Ovary (tissue), 9 donors: ENCODE measurements around the gene SORCS2. TPM values are rescaled to one million over a fixed set of nuclear protein-coding genes. Genes with fewer than 3 reads are reported as not detected.

ENCODE experiments used
- DNase-seq, 5 donors: peaks; one replicate each; pipeline ENCODE4 v3.0.0-alpha.2; 2019 to 2020
- H3K27ac ChIP-seq, 2 donors: fragments of 200-600 bp; one replicate each; pipeline versions ENCODE4 v1.5.1 to v1.8.0; 2019 to 2022
- H3K27me3 ChIP-seq: fragments of 200-600 bp; one replicate; pipeline ENCODE4 v1.8.0; 2022
- H3K36me3 ChIP-seq: fragments of 200-600 bp; sonication (generic); one replicate; pipeline ENCODE4 v1.5.1; 2019
- H3K4me1 ChIP-seq: one replicate; pipeline ENCODE4 v1.8.1; 2013; ENCODE audit warnings: mild to moderate bottlenecking, moderate library complexity; ENCODE audit not compliant: insufficient read depth
- H3K4me3 ChIP-seq: fragments of 200-600 bp; sonication (generic); one replicate; pipeline ENCODE4 v1.5.1; 2017
- H3K9me3 ChIP-seq, 2 donors: fragments of 200-600 bp in 1 of 2; sonication (generic) in 1 of 2; one replicate each; pipeline versions ENCODE4 v1.5.1 to v1.8.1; 2013 to 2019; ENCODE audit warnings: mild to moderate bottlenecking in 1 of 2, moderate library complexity in 1 of 2
- CTCF ChIP-seq, 3 donors: fragments of 450-650 bp in 2 of 3; fragments of 200-600 bp in 1 of 3; IDR thresholded peaks; one replicate each; pipeline versions ENCODE4 v1.5.1 to v1.8.0; 2016 to 2022; ENCODE audit warnings: antibody characterized with exemption in 3 of 3, mild to moderate bottlenecking in 1 of 3
- EP300 ChIP-seq: sonication (generic); formaldehyde crosslinking; IDR thresholded peaks from one replicate; pipeline ENCODE4 v1.6.1; 2017; ENCODE audit warnings: antibody characterized with exemption
- POLR2A ChIP-seq: fragments of 450-650 bp; IDR thresholded peaks from one replicate; pipeline ENCODE4 v1.6.1; 2017; ENCODE audit warnings: antibody characterized with exemption, mild to moderate bottlenecking, moderate library complexity
- WGBS, 3 donors: extraction: QIAGEN DNeasy Blood & Tissue Kit in 1 of 3; methylation state at CpG; one replicate each; pipeline versions ENCODE4 v1.1.5 to v1.1.7; 2013 to 2017; 5-methylcytosine and 5-hydroxymethylcytosine counted together
- intact Hi-C, 4 donors: fragments of 100-400 bp; cut with DNase I; formaldehyde crosslinking; loops; one replicate each; pipeline versions ENCODE4 v1.11.0 to v1.15.1; 2022 to 2023
- polyA plus RNA-seq, 2 donors: library from polyadenylated mRNA; stranded (reverse); fragments of 200-250 nt in 1 of 2; fragments of 350-450 nt in 1 of 2; fragmentation: Illumina TruSeq in 1 of 2; extraction: RNeasy Lipid Tissue Mini Kit (QIAGEN cat#74804) in 1 of 2; gene quantifications; one replicate each; pipeline ENCODE4 v1.2.3, GENCODE V29; 2013 to 2014
- total RNA-seq, 7 donors: library from RNA; depleted of rRNA in 2 of 7; stranded (reverse); fragments of >200 nt in 2 of 7; fragmentation: NEBNext Ultra II Directional in 3 of 7; extraction: Animal tissue kit (Norgen Biotek cat#: 25700) in 3 of 7; gene quantifications; one replicate each; pipeline versions ENCODE4 v1.1.0 to v1.2.4, GENCODE V29; 2016 to 2023
- donor health status: DM: no; HTN: no; CAD: no; lungs with moderate emphysema.
- donor health status: DM: no; HTN: no; CAD: no.
- donor health status: Bipolar disorder and iron deficiency.
- donor health status: DM: yes; HTN: yes; CAD: no.
- donor health status: DM: no; HTN: no; CAD: no.
- donor health status: DM: yes; HTN: yes; CAD: no.

The SORCS2 gene
- total and polyA plus RNA-seq, 9 donors: 0.60 to 23.9 (median 7.1) TPM

DNA sequence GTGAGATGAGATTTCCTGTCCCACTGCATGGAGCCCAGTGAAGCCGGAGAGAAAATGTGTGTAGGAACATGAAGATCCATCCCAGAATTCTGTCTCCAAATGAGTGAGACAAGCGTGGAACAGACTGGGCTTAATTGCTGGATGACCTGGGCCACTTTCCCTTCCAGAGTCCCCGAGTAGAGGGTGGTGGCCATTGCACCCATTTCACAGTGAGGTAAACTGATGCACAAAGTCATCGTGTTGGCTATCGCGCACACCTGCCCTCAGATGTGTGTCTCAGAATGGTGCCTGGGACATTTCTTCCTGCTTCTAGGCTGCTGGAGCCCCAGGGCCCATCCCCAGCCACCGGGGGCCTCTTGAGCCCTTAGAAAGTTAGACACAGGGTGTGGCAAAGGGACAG lies 285.4 kb downstream of the SORCS2 start:
- no peak for DNase-seq
- Histone ChIP-seq H3K4me1 (no peaks in the 10 kb centered on the region), H3K27me3 (no peaks in the 10 kb centered on the region), H3K36me3 (no peaks in the 10 kb centered on the region), H3K4me3 (no peak overlapping the region), H3K9me3 (no peaks in the 10 kb centered on the region), H3K27ac (no peak overlapping the region)
- intact Hi-C loops: no loop called here
- TF ChIP-seq CTCF (IDR thresholded peaks at IDR 0.05): no peak
- no peak for TF ChIP-seq EP300
- no peak for TF ChIP-seq POLR2A
- 91 to 96% (median 95%) methylated on average over 7 of the region's 7 CpGs for WGBS, 3 donors

- Histone ChIP-seq H3K9me3 (no peaks in the 10 kb centered on the region), H3K4me3 (no peak overlapping the region), H3K27me3 (no peaks in the 10 kb centered on the region), H3K27ac (no peak overlapping the region), H3K36me3 (no peaks in the 10 kb centered on the region), H3K4me1 (no peaks in the 10 kb centered on the region)
- WGBS, 3 donors: 73 to 90% (median 77%) methylated on average over 11 of the region's 11 CpGs
- intact Hi-C loops: no loop called here
- no peak for DNase-seq
- TF ChIP-seq POLR2A: no peak
- no peak for TF ChIP-seq CTCF (IDR thresholded peaks at IDR 0.05)
- TF ChIP-seq EP300: no peak
Observed at GRCh38 chr4:7478665-7479064, 286.3 kb downstream of the SORCS2 start.

- WGBS, 3 donors: 92 to 93% (median 93%) methylated on average over 16 of the region's 16 CpGs
- no peak for TF ChIP-seq EP300
- TF ChIP-seq POLR2A: no peak
- no peak for TF ChIP-seq CTCF (IDR thresholded peaks at IDR 0.05)
Observed at GRCh38 chr4:7480423-7480822, 288.1 kb downstream of the SORCS2 start.

GRCh38 chr4:7481227-7481626 lies 288.9 kb downstream of the SORCS2 start:
- H3K4me3 ChIP-seq: no peak overlapping the region
- H3K27me3 ChIP-seq: no peaks in the 10 kb centered on the region
- TF ChIP-seq EP300: no peak
- no peak for TF ChIP-seq CTCF (IDR thresholded peaks at IDR 0.05)
- no peak for TF ChIP-seq POLR2A
- no peak overlapping the region for H3K27ac ChIP-seq
- intact Hi-C loops: no loop called here
- no peaks in the 10 kb centered on the region for H3K9me3 ChIP-seq
- H3K36me3 ChIP-seq: no peaks in the 10 kb centered on the region
- no peaks in the 10 kb centered on the region for H3K4me1 ChIP-seq
- DNase-seq: no peak
- 86 to 93% (median 89%) methylated on average over 14 of the region's 14 CpGs for WGBS, 3 donors

More at GRCh38 chr4:7480423-7480822, 288.1 kb downstream of the SORCS2 start:
- no peak overlapping the region for H3K27ac ChIP-seq
- no peaks in the 10 kb centered on the region for H3K9me3 ChIP-seq
- H3K4me3 ChIP-seq: no peak overlapping the region
- DNase-seq: no peak
- intact Hi-C loops: no loop called here
- no peaks in the 10 kb centered on the region for H3K4me1 ChIP-seq
- no peaks in the 10 kb centered on the region for H3K27me3 ChIP-seq
- H3K36me3 ChIP-seq: no peaks in the 10 kb centered on the region

DNA sequence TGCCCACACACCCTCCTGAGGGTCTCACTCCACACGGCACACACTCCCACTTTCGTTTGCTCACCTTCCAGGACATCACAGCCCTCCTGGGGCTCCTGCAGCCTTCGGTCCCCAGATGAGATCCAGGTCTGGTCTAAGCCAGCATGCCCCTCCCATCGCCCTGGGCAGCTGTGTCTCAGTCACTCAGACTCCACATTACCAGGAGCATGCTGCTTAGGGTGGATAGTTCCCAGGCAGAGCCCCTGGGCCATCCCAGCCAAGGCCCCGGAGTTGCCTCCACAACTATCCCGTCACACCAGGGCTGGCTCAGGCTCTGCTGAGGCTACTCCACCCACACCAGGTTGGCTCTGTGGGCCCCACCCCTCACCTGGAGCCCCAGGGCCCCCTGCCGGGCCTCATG lies 292.8 kb downstream of the SORCS2 start:
- DNase-seq: no peak
- TF ChIP-seq EP300 (no peak), POLR2A (no peak), CTCF (IDR thresholded peaks at IDR 0.05) (no peak)
- no peak overlapping the region for H3K27ac ChIP-seq
- H3K4me1 ChIP-seq: no peaks in the 10 kb centered on the region
- no peak overlapping the region for H3K4me3 ChIP-seq
- H3K27me3 ChIP-seq: no peaks in the 10 kb centered on the region
- H3K36me3 ChIP-seq: no peaks in the 10 kb centered on the region
- H3K9me3 ChIP-seq: no peaks in the 10 kb centered on the region
- WGBS, 3 donors: 88 to 90% (median 89%) methylated on average over 7 of the region's 7 CpGs
- intact Hi-C loops: no loop called here
